CD4-positive, alpha-beta T cell treated with Interleukin-12 subunit alpha and Interleukin-12 subunit beta, for 1 hour (primary cell): ENCODE measurements around the gene NDEL1.
"Not testable (repeated sequence)": the region's sequence is repeated elsewhere in the genome, so short reads cannot be mapped to it uniquely, and the experiment has no call there.

ENCODE experiments used
- DNase-seq: peaks from one replicate; pipeline ENCODE4 v3.0.0-alpha.2; 2020

The NDEL1 gene

GRCh38 chr17:8435245-8436168 lies at the start of gene NDEL1:
Gene NDEL1, plus strand, starts transcription at chr17:8435884. Its CDS starts 8,388 bp downstream, at chr17:8444272.
- peak; percentile 98 for DNase-seq

- DNase-seq = no peak
Measured at GRCh38 chr17:8386841-8387240, 48.8 kb upstream of the NDEL1 start.

- DNase-seq = peak; percentile 55
Measured at GRCh38 chr17:8387914-8388651, 47.6 kb upstream of the NDEL1 start.

- DNase-seq = no peak
Measured at GRCh38 chr17:8391711-8392110, 44.0 kb upstream of the NDEL1 start.

- DNase-seq = no peak
Measured at GRCh38 chr17:8392274-8392673, 43.4 kb upstream of the NDEL1 start.

GRCh38 chr17:8392674-8393469 lies 42.8 kb upstream of the NDEL1 start:
- DNase-seq = no peak

- DNase-seq = peak; percentile 66
Measured at GRCh38 chr17:8393470-8394231, 42.0 kb upstream of the NDEL1 start.

- DNase-seq = not testable (repeated sequence)
Measured at GRCh38 chr17:8394497-8394896, 41.2 kb upstream of the NDEL1 start.

- no peak for DNase-seq
Measured at GRCh38 chr17:8397636-8398035, 38.0 kb upstream of the NDEL1 start, which contains the start of gene RNF222. Gene RNF222, minus strand, starts transcription at chr17:8397827. Its CDS starts 4,366 bp downstream, at chr17:8393461.

- DNase-seq = no peak
Measured at GRCh38 chr17:8398980-8399379, 36.7 kb upstream of the NDEL1 start.

- DNase-seq = no peak
Measured at GRCh38 chr17:8401107-8401506, 34.6 kb upstream of the NDEL1 start.

- DNase-seq = no peak
Measured at GRCh38 chr17:8402921-8403536, 32.7 kb upstream of the NDEL1 start.

- no peak for DNase-seq
Measured at GRCh38 chr17:8405499-8406016, 30.1 kb upstream of the NDEL1 start.

- no peak for DNase-seq
Measured at GRCh38 chr17:8406174-8406573, 29.5 kb upstream of the NDEL1 start.

- DNase-seq = no peak
Measured at GRCh38 chr17:8408371-8408770, 27.3 kb upstream of the NDEL1 start.

- peak; percentile 79 for DNase-seq
Measured at GRCh38 chr17:8409966-8410882, 25.5 kb upstream of the NDEL1 start.

- no peak for DNase-seq
Measured at GRCh38 chr17:8410883-8411238, 24.8 kb upstream of the NDEL1 start.

GRCh38 chr17:8412089-8412488 lies 23.6 kb upstream of the NDEL1 start:
- no peak for DNase-seq

- DNase-seq = peak; percentile 10
Measured at GRCh38 chr17:8413328-8413727, 22.4 kb upstream of the NDEL1 start.

- no peak for DNase-seq
Measured at GRCh38 chr17:8413938-8414337, 21.7 kb upstream of the NDEL1 start.
